Right atrium auricular region (tissue), 2 donors: ENCODE measurements around the gene TMEM171. TPM values are rescaled to one million over a fixed set of nuclear protein-coding genes. Genes with fewer than 3 reads are reported as not detected.

Experiments used
- DNase-seq: peaks from one replicate; pipeline ENCODE4 v3.0.0-alpha.2; 2019; ENCODE audit warnings: low spot score
- H3K27ac ChIP-seq, 2 donors: fragments of 200-600 bp; sonication (generic); 1 replicate in 1 of 2; 2 replicates in 1 of 2; pipeline ENCODE4 v1.5.1; 2016 to 2019
- H3K27me3 ChIP-seq, 2 donors: fragments of 200-600 bp; sonication (generic); one replicate each; pipeline versions ENCODE4 v1.5.1 to v1.6.0; 2017 to 2019
- H3K36me3 ChIP-seq: fragments of 200-600 bp; sonication (generic); one replicate; pipeline ENCODE4 v1.5.1; 2016
- H3K4me1 ChIP-seq, 2 donors: fragments of 200-600 bp; sonication (generic); one replicate each; pipeline versions ENCODE4 v1.5.1 to v1.6.0; 2017 to 2019
- H3K4me3 ChIP-seq, 2 donors: fragments of 200-600 bp; sonication (generic); 1 replicate in 1 of 2; 2 replicates in 1 of 2; pipeline ENCODE4 v1.5.1; 2017 to 2019; ENCODE audit warnings: mild to moderate bottlenecking in 1 of 2, moderate library complexity in 1 of 2
- H3K9me3 ChIP-seq, 2 donors: fragments of 200-600 bp; sonication (generic); one replicate each; pipeline ENCODE4 v1.5.1; 2019
- total RNA-seq, 2 donors: library from RNA; depleted of rRNA; stranded (reverse); fragments of >200 nt; gene quantifications; one replicate each; pipeline ENCODE4 v1.1.0, GENCODE V29; 2016
- TF ChIP-seq, protein P1 (sequence below), 2 donors: fragments of 200-600 bp; sonication (generic); IDR thresholded peaks; one replicate each; pipeline ENCODE4 v1.5.1; 2019; ENCODE audit warnings: antibody characterized with exemption in 2 of 2

TMEM171 gene
- total RNA-seq, 2 donors from 2014 or later = 0.59 TPM; not detected in 1

GRCh38 chr5:73142035-73142434 lies 21.7 kb downstream of the TMEM171 start:
- H3K4me1 ChIP-seq = no peaks in the 10 kb centered on the region
- no peak overlapping the region for H3K27ac ChIP-seq
- H3K9me3 ChIP-seq = no peaks in the 10 kb centered on the region
- H3K36me3 ChIP-seq = no peaks in the 10 kb centered on the region
- no peaks in the 10 kb centered on the region for H3K27me3 ChIP-seq
- no peak overlapping the region for H3K4me3 ChIP-seq
- no peak for DNase-seq
- TF ChIP-seq, protein P1, sequence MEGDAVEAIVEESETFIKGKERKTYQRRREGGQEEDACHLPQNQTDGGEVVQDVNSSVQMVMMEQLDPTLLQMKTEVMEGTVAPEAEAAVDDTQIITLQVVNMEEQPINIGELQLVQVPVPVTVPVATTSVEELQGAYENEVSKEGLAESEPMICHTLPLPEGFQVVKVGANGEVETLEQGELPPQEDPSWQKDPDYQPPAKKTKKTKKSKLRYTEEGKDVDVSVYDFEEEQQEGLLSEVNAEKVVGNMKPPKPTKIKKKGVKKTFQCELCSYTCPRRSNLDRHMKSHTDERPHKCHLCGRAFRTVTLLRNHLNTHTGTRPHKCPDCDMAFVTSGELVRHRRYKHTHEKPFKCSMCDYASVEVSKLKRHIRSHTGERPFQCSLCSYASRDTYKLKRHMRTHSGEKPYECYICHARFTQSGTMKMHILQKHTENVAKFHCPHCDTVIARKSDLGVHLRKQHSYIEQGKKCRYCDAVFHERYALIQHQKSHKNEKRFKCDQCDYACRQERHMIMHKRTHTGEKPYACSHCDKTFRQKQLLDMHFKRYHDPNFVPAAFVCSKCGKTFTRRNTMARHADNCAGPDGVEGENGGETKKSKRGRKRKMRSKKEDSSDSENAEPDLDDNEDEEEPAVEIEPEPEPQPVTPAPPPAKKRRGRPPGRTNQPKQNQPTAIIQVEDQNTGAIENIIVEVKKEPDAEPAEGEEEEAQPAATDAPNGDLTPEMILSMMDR (IDR thresholded peaks at IDR 0.05) = no peak

DNA sequence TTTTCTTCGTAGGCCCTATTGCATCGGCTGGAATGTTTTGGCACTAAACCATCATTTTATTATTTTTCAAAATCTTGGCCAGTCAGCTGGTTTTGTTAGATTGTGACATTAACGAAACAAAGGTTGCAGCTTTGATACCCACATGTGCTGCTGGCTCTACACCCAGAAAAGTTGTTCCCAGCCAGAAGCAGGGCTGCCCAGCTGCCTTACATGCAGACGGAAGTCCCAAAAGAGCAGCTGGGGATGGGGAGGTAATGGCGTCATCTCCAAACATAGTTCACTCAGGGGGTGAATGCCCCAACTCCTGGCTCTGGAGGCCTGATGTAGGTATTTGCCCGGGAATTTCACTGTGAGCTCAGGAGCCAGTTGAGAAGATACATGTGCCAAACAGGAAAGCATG lies 23.3 kb downstream of the TMEM171 start:
- Histone ChIP-seq H3K27me3 (no peaks in the 10 kb centered on the region), H3K27ac (no peak overlapping the region), H3K4me3 (no peak overlapping the region), H3K36me3 (no peaks in the 10 kb centered on the region), H3K9me3 (no peaks in the 10 kb centered on the region), H3K4me1 (no peaks in the 10 kb centered on the region)
- DNase-seq = no peak
- TF ChIP-seq, protein P1 (IDR thresholded peaks at IDR 0.05) = no peak

DNA sequence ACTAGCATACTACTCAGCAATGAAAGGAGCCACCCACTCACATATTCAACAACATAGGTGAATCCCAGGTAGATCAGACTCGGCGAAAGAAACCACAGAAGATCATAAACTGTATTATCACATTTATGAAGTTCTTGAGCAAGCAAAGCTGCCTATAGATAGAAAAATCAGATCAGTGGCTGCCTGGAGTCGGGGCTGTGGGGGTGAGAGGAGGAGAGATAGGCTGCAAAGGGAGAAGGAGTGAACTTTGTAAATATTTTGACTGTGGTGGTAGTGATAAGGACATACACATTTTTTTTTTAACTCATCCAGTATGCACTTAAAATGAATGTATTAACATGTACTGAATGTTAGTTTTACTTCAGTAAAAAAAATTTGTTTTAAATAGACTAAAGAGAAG lies 29.2 kb downstream of the TMEM171 start:
- Histone ChIP-seq H3K27me3 (no peaks in the 10 kb centered on the region), H3K36me3 (no peaks in the 10 kb centered on the region), H3K27ac (no peak overlapping the region), H3K9me3 (no peaks in the 10 kb centered on the region), H3K4me1 (no peaks in the 10 kb centered on the region), H3K4me3 (no peak overlapping the region)
- no peak for DNase-seq
- TF ChIP-seq, protein P1 (IDR thresholded peaks at IDR 0.05) = no peak

- no peaks in the 10 kb centered on the region for H3K27me3 ChIP-seq
- no peak overlapping the region for H3K4me3 ChIP-seq
- DNase-seq = no peak
- H3K9me3 ChIP-seq = no peaks in the 10 kb centered on the region
- no peaks in the 10 kb centered on the region for H3K4me1 ChIP-seq
- TF ChIP-seq, protein P1 (IDR thresholded peaks at IDR 0.05) = no peak
- H3K36me3 ChIP-seq = no peaks in the 10 kb centered on the region
- no peak overlapping the region for H3K27ac ChIP-seq
Observed at GRCh38 chr5:73150876-73151275, 30.5 kb downstream of the TMEM171 start.

DNA sequence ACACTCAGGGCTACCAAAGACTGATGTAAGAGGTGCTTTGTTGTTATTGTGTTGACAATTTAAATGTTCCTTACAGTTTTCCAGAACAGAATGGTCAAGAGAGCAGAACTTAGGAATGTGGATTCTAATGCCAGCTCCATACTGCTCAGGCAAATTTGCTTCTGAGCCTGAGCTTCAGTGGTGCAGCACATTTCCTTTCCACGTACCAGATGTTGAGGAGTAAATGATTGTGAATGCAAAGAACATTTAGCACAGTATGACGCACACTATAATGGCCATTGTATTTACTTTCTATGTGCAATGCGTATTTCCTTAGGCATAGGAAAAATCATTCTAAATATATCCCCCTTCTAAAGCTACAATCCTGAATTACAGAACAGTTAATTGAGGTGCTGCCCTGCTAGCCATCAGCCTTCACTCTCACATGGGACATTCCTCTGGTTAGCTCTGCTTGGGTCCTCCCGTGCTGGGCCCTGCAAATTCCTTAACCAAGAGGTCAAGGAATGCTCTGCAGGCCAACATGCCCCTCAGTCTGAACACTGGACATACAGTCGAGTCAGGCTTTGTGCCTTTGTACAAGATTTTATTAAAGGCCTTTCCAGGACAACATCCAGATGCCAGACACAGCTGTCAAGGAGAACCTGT lies 31.5 kb downstream of the TMEM171 start:
- H3K4me3 ChIP-seq = no peak overlapping the region
- TF ChIP-seq, protein P1 (IDR thresholded peaks at IDR 0.05) = no peak
- H3K4me1 ChIP-seq = no peaks in the 10 kb centered on the region
- no peaks in the 10 kb centered on the region for H3K27me3 ChIP-seq
- no peak overlapping the region for H3K27ac ChIP-seq
- no peaks in the 10 kb centered on the region for H3K36me3 ChIP-seq
- DNase-seq = no peak
- H3K9me3 ChIP-seq = no peaks in the 10 kb centered on the region
